ENCODE data around the gene ZFP64. TPM values are rescaled to one million over a fixed set of nuclear protein-coding genes. Genes with fewer than 3 reads are reported as not detected.

Gene ZFP64
- total and polyA plus RNA-seq, 2 donors from 2014 or later, result 7.1 to 14.6 TPM

DNA sequence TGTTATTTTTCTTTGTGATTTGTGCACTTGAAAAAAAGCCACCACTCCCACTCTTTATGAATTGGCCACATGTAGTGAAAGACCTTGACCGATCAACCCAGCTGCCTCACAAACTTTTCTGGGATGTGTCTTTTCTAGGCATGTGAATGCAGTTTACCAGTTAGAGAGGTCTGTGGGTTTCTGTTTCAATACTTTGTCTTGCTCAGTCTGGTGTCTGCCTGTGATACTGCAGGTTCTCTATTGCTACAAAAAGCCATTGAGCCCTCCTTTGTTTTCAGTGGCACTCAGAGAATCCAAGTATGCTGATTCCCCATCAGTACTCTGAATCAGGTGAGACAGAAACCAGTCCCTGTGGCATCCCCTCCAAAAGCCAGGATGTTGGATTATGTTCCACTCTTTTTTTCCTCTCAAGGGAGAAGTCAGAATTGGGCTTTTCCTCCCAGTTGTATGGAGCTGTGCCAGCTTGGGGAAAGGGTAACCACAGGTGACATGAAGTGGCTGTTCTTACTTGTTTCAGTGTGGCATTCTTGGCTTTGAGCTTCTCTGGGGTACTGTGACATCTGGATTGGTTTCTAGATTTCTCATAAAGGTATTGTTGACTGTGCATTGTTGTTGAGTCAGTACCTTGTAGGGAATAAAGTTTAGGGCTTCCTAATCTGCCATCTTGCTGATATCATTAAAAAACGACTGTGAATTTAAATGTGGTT, 26.3 kb upstream of the ZFP64 start:
- Histone ChIP-seq H3K36me3 (ENCODE audit: control insufficient read depth in 2 of 3, insufficient read depth in 3 of 3, low read length in 3 of 3) (no peaks in the 10 kb centered on the region), H3K9me3 (ENCODE audit: control insufficient read depth in 2 of 3, insufficient read depth in 1 of 3, low read length in 3 of 3) (peaks cover 0 to 4% (median 0%) of the 10 kb centered on the region in 3 donors), H3K27me3 (ENCODE audit: control insufficient read depth, insufficient read depth, low read length) (no peaks in the 10 kb centered on the region), H3K9ac (ENCODE audit: low read length in 3 of 3) (no peak overlapping the region), H3K4me3 (ENCODE audit: low read length in 3 of 3) (no peak overlapping the region), H3K4me1 (ENCODE audit: control insufficient read depth in 2 of 3, insufficient read depth in 2 of 3, low read depth in 1 of 3, low read length in 3 of 3) (no peaks in the 10 kb centered on the region), H3K27ac (ENCODE audit: low read depth in 2 of 2, low read length in 2 of 2) (no peak overlapping the region)
- TF ChIP-seq, protein P1, sequence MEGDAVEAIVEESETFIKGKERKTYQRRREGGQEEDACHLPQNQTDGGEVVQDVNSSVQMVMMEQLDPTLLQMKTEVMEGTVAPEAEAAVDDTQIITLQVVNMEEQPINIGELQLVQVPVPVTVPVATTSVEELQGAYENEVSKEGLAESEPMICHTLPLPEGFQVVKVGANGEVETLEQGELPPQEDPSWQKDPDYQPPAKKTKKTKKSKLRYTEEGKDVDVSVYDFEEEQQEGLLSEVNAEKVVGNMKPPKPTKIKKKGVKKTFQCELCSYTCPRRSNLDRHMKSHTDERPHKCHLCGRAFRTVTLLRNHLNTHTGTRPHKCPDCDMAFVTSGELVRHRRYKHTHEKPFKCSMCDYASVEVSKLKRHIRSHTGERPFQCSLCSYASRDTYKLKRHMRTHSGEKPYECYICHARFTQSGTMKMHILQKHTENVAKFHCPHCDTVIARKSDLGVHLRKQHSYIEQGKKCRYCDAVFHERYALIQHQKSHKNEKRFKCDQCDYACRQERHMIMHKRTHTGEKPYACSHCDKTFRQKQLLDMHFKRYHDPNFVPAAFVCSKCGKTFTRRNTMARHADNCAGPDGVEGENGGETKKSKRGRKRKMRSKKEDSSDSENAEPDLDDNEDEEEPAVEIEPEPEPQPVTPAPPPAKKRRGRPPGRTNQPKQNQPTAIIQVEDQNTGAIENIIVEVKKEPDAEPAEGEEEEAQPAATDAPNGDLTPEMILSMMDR (IDR thresholded peaks at IDR 0.05; ENCODE audit: borderline replicate concordance, extremely low read depth, insufficient read depth), result no peak
- intact Hi-C loops (cut with DNase I), result no loop called here
- FAIRE-seq (no peak), DNase-seq (no peak)

DNA sequence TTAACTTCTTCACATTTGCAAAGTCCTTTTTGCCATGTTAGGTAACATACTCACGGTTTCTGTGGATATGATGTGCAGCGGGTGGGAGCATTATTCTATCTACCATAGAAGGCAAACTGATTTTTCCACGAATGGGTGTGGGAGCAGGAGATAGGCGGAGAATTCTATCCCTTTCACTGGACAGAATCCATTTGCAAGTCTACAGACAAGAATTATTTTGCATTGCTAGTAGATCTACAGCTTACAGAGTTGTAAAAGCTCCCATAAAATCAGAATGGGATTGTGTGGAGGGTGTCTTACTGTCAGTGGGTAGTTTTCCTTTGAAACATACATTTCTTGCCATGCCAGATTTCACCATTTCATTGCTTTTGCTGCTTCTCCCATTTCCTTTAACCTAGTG, 22.4 kb upstream of the ZFP64 start:
- Histone ChIP-seq H3K27me3 (ENCODE audit: control insufficient read depth, insufficient read depth, low read length) (no peaks in the 10 kb centered on the region), H3K4me1 (ENCODE audit: control insufficient read depth in 2 of 3, insufficient read depth in 2 of 3, low read depth in 1 of 3, low read length in 3 of 3) (no peaks in the 10 kb centered on the region), H3K27ac (ENCODE audit: low read depth in 2 of 2, low read length in 2 of 2) (no peak overlapping the region), H3K36me3 (ENCODE audit: control insufficient read depth in 2 of 3, insufficient read depth in 3 of 3, low read length in 3 of 3) (no peaks in the 10 kb centered on the region), H3K9ac (ENCODE audit: low read length in 3 of 3) (no peak overlapping the region), H3K9me3 (ENCODE audit: control insufficient read depth in 2 of 3, insufficient read depth in 1 of 3, low read length in 3 of 3) (no peaks in the 10 kb centered on the region), H3K4me3 (ENCODE audit: low read length in 3 of 3) (no peak overlapping the region)
- DNase-seq, result no peak
- TF ChIP-seq, protein P1 (IDR thresholded peaks at IDR 0.05; ENCODE audit: borderline replicate concordance, extremely low read depth, insufficient read depth), result no peak
- intact Hi-C loops (cut with DNase I), result no loop called here
- FAIRE-seq, result no peak

DNA sequence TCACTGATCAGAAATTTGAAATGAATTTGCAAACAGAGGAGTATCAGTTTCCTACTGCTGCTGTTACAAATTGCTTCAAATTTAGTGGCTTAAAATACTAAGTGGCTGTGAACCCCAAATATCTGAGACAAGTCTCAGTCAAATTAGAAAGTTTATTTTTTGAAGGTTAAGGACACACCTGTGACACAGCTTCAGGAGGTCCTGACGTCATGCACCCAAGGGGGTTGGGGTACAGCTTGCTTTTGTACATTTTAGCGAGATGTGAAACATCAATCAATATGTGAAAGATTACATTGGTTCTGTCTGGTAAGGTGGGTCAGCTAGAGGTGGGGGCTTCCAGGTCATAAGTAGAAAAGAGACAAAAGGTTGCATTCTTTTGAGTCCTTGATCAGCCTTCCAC, 21.4 kb upstream of the ZFP64 start:
- DNase-seq (no peak), FAIRE-seq (no peak)
- H3K9ac ChIP-seq (ENCODE audit: low read length in 3 of 3), result no peak overlapping the region
- no peak overlapping the region for H3K4me3 ChIP-seq (ENCODE audit: low read length in 3 of 3)
- TF ChIP-seq, protein P1 (IDR thresholded peaks at IDR 0.05; ENCODE audit: borderline replicate concordance, extremely low read depth, insufficient read depth), result no peak
- H3K9me3 ChIP-seq (ENCODE audit: control insufficient read depth in 2 of 3, insufficient read depth in 1 of 3, low read length in 3 of 3), result no peaks in the 10 kb centered on the region
- H3K27ac ChIP-seq (ENCODE audit: low read depth in 2 of 2, low read length in 2 of 2), result no peak overlapping the region
- intact Hi-C loops (cut with DNase I), result no loop called here
- no peaks in the 10 kb centered on the region for H3K4me1 ChIP-seq (ENCODE audit: control insufficient read depth in 2 of 3, insufficient read depth in 2 of 3, low read depth in 1 of 3, low read length in 3 of 3)
- H3K27me3 ChIP-seq (ENCODE audit: control insufficient read depth, insufficient read depth, low read length), result no peaks in the 10 kb centered on the region
- H3K36me3 ChIP-seq (ENCODE audit: control insufficient read depth in 2 of 3, insufficient read depth in 3 of 3, low read length in 3 of 3), result no peaks in the 10 kb centered on the region

All from kidney (tissue), 14 donors.